ELR (cell line): ENCODE results near the gene LINGO4.

Experiments
- DNase-seq: peaks from one replicate; pipeline ENCODE4 v3.0.0-alpha.2; 2015; ENCODE audit warnings: low read depth

Gene LINGO4

GRCh38 chr1:151814971-151815545 lies 9.8 kb upstream of the LINGO4 start:
- no peak for DNase-seq

GRCh38 chr1:151814426-151814825 lies 9.2 kb upstream of the LINGO4 start:
- DNase-seq, result no peak

GRCh38 chr1:151813271-151813977 lies 8.2 kb upstream of the LINGO4 start:
- DNase-seq, result no peak

GRCh38 chr1:151811181-151811580 lies 6.0 kb upstream of the LINGO4 start:
- no peak for DNase-seq

- DNase-seq, result no peak
These were observed 4.9 kb upstream of the LINGO4 start for GRCh38 chr1:151809985-151810556.

GRCh38 chr1:151809290-151809984 lies 4.2 kb upstream of the LINGO4 start:
- no peak for DNase-seq

GRCh38 chr1:151807766-151808165 lies 2.5 kb upstream of the LINGO4 start:
- no peak for DNase-seq

- DNase-seq, result no peak
These were observed 1.9 kb upstream of the LINGO4 start for GRCh38 chr1:151807131-151807530.

GRCh38 chr1:151806170-151806569 lies 951 bp upstream of the LINGO4 start:
- DNase-seq, result no peak

GRCh38 chr1:151803915-151804314 lies 1.3 kb downstream of the LINGO4 start:
- no peak for DNase-seq

GRCh38 chr1:151803164-151803563 lies 2.1 kb downstream of the LINGO4 start:
- no peak for DNase-seq

GRCh38 chr1:151802372-151802771 lies 2.8 kb downstream of the LINGO4 start:
- no peak for DNase-seq

GRCh38 chr1:151801846-151802245 lies 3.4 kb downstream of the LINGO4 start:
- no peak for DNase-seq

GRCh38 chr1:151801310-151801820 lies 3.9 kb downstream of the LINGO4 start:
- DNase-seq, result no peak

GRCh38 chr1:151800830-151801229 lies 4.4 kb downstream of the LINGO4 start:
- DNase-seq, result no peak

- peak; percentile 56 for DNase-seq
These were observed 5.8 kb downstream of the LINGO4 start for GRCh38 chr1:151799179-151800022.

- DNase-seq, result no peak
These were observed 6.6 kb downstream of the LINGO4 start for GRCh38 chr1:151798571-151798970.

- DNase-seq, result peak; percentile 58
These were observed 14.1 kb downstream of the LINGO4 start for GRCh38 chr1:151790940-151791651.

- DNase-seq, result peak; percentile 100
These were observed 14.9 kb downstream of the LINGO4 start, which contains the start of gene TDRKH for GRCh38 chr1:151790071-151790939. Gene TDRKH (minus strand): TSS chr1:151790500. CDS start chr1:151783022, 7,478 bp downstream.

GRCh38 chr1:151787689-151788088 lies 17.5 kb downstream of the LINGO4 start:
- no peak for DNase-seq
